Fibroblast of peridontal ligament (primary cell): ENCODE measurements around the gene GPX4.

Source experiments
- DNase-seq: peaks from one replicate; pipeline ENCODE4 v3.0.0-alpha.2; 2010; ENCODE audit errors: extremely low read depth

Gene GPX4

GRCh38 chr19:1068009-1069001, 35.5 kb upstream of the GPX4 start:
- no peak for DNase-seq

DNA sequence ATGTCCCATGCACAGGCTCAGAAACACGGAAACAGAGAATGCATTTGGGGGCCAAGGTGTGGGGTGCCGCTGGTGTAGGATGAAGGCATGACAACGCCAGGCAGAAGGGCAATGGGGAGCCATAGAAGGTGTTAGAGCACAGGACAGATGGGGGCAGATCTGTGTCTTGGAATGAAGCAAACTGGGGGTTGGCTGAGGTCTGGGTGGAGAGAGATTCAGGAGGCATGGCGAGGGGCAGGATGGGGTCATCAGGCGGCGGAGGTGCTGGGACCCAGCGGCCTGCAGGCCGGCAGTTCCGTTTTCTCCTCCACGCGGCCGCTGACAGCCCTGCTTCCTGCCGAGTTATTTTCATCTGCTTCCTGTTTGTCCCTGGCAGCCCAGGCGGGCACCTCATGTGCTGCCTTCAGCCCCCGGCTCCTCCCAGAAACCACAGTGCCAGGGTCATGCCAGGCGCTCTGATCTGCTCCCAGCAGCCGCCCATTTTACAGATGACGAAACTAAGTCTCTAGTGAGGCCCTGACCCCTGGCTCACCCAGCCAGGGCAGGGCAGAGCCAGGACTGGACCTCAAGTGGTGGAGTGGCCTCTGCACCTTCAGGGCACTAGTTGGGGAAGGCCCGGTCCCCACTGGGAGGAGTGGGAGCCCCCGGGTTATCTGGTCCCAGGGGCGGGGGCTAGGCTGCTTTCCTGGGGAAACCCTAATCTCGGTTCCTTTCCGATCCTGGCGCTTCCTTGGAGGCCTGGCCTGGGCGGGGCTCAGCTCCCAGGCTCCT, 34.6 kb upstream of the GPX4 start:
- DNase-seq, result no peak

DNA sequence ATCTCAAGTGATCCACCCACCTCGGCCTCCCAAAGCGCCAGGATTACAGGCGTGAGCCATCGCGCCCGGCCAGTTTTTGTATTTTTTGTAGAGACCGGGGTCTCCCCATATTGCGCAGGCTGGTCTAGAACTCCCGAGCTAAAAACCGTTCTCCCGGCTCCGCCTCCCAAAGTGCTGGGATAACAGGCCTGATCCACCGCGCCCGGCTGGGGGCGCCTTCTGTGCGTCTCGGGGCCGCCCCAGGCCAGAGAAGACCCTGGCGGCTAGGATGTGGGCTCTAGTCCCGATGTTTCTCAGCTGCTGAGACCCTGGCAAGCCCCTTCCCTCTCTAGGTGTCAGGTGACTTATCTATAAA, 33.2 kb upstream of the GPX4 start:
- DNase-seq, result no peak

DNA sequence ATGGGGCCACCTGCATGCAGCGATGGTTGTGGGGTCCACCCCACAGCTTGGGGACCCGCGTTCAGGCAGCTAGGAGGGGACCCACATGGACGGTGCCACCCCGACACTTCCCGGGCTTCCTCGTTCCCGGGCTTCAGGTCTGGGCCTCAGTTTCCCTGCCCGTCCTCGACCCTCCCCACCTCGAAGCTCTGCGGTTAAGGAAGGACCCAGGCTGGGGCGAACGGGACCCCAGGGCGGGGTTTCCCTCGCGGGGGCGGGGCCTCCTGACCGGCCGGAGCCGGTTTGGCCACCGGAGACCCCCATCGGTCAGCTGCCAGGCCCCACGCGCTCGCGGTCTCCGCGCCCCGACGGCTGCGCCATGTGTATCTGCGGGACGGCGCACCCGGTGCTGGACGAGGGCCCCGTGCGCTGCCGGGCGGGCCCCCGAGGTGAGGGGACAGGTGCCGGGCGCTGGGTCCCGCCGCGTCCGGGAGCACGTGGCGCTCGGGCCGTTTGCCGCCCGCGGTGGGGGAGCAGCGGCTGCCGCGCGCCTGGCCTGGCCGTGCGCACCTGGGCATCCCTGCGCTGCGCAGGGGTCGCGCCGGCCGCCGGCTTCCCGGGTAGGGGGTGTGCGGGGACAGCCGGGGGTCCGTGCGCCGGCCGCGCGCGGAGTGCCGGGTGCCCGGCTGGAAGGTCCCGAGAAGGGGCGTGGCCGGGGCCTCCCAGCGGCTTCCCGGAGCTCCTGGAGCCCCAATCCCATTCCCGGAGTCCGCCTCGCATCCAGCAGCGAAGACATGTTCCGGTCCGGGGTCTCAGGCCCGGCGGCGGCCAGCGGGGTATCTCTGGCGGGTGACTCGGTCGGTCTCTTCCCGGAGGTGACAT, 32.6 kb upstream of the GPX4 start:
- no peak for DNase-seq

GRCh38 chr19:1072371-1073015, 31.3 kb upstream of the GPX4 start:
- no peak for DNase-seq

GRCh38 chr19:1073063-1073955, 30.5 kb upstream of the GPX4 start:
- no peak for DNase-seq

DNA sequence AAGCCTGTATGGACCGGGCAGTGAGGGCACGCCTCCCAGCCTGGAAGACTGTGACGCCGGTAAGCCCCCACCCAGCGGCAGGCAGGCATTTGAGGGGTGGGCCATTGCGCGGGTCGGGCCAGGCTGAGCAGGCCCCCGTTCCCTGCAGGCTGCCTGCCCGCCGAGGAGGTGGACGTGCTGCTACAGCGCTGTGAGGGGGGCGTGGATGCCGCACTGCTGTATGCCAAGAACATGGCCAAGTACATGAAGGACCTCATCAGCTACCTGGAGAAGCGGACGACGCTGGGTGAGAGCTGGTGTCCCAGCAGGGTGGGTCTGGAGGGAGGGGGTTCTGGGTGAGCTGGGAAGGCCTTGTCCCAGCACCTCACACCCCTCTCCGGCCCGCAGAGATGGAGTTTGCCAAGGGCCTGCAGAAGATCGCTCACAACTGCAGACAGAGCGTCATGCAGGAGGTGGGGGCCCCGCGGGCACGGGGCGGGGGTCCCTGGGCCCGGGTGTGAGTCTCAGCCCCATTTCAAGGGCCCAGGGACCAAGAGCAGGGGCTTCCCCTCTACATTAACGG, 29.8 kb upstream of the GPX4 start:
- no peak for DNase-seq

DNA sequence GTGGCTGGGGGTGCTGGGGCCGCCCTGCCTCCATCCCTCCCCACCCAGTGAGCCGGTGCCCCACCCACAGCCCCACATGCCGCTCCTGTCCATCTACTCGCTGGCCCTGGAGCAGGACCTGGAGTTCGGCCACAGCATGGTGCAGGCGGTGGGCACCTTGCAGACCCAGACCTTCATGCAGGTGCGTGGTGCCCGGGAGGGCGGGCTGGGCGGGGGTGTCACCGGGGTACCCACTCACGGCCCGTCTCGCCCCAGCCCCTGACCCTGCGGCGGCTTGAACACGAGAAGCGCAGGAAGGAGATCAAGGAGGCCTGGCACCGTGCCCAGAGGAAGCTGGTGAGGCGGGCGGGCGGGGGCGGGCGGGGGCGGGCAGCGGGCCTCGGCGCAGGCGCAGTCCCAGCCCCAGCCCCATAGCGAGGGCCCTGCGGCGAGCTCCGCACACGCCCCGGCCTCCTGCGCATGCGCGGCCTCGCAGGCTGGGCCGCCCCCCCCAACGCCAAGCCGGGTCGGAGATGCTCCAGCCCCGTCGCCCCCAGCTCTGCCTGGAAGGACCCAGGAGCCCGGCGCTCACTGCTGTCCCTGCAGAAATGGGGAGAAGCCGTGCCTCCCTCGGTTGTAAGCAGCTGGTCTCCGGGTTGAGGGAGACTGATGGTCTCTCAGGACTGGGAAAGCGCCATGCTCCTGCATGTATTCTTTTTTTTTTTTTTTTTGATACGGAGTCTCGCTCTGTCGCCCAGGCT, 29.1 kb upstream of the GPX4 start:
- DNase-seq, result no peak

DNA sequence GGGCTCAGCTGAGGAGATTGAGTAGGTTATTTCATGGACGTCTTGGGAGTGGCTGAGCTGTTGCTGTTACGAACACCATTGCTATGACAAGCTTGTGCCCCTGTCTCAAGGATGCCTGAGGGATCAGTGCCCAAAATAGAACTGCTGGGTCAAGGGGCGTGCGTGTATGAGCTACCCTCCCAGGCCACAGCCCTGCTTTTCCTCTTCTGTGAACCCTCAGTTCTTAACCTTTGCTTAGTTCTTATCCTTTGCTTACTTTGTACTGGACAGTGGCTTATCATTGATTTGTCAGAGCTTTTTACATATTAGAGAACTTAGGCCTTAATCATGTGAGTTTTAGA, 27.8 kb upstream of the GPX4 start:
- DNase-seq, result no peak

GRCh38 chr19:1076951-1077350, 26.8 kb upstream of the GPX4 start:
- peak; percentile 36 for DNase-seq

DNA sequence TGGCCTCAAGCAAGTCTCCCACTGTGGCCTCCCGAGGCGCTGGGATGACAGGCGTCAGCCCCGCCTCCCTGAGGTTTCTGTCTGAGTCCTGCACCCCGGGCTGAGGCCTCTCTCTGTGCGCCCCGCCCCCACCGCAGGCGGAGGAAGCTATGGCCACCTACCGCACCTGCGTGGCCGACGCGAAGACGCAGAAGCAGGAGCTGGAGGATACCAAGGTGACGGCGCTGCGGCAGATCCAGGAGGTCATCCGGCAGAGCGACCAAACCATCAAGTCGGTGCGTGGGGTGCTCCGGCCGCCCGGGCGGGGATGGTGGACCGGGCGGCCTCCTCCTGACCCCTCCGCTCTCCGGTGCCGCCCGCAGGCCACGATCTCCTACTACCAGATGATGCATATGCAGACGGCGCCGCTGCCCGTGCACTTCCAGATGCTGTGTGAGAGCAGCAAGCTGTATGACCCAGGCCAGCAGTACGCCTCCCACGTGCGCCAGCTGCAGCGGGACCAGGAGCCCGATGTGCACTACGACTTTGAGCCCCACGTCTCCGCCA, 24.2 kb upstream of the GPX4 start:
- DNase-seq, result no peak

- DNase-seq, result no peak
Observed at GRCh38 chr19:1080360-1081161, 23.2 kb upstream of the GPX4 start.

DNA sequence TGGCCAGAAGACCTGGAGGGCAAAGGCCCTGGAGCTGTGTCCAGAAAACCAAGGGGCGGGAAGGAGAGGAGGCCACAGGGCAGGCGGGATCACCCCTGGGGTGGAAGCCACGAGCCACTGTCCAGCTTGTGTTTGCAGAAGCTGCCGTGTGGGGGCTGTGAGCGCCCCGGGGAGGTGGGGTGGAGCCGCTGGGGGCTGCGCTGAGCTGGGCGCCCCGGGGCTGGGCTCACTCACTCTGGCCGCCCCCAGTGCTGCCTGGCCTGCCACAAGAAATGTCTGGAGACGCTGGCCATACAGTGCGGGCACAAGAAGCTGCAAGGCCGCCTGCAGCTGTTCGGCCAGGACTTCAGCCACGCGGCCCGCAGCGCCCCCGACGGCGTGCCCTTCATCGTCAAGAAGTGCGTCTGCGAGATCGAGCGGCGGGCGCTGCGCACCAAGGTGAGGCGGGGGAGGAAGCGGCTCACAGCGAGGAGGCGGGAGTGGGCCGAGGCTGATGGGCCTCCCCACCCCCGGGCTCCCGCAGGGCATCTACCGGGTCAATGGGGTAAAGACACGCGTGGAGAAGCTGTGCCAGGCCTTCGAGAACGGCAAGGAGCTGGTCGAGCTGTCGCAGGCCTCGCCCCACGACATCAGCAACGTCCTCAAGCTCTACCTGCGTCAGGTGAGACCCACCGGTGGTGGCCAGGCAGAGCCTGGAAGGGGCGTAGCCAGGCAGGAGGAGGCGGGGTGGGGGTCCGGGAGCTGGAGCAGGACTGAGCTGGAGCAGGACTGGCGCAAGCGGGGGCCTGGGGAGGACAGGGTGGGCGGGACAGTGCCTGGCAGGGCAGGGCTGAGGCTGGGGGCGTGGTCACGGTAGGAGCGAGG, 22.3 kb upstream of the GPX4 start:
- DNase-seq, result no peak

DNA sequence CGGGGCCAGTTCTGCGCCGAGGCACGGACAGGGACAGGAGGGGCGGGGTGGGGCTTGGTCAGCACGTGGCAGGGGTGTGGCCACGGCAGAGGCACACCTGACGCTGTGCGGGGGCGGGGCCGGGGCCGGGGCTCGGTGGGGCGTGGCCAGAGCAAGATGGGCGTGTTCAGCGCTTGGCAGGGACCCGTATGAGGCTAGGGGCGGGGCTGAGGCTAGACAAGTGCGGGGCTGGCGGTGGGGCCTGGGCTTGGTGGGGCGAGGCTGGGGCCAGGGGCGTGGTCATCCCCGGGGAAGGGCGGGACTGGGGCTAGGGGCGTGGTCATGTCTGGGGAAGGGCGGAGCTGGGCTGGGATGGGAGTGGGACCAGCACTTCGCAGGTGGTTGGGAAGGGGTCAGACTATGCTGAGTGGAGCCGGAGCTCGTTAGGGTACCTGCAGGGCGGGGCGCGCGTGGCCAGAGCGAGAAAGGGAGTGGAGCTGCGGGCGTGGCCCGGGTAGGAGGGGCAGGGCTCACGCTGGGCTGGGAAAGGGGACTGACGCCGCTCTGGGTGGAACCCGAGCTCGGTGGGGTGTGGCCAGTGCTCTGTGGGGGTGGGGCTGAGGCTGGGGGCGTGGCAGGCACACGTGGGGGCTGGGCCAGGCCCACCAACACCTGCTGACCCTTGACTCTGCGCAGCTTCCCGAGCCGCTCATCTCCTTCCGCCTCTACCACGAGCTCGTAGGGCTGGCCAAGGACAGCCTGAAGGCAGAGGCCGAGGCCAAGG, 21.4 kb upstream of the GPX4 start:
- no peak for DNase-seq

DNA sequence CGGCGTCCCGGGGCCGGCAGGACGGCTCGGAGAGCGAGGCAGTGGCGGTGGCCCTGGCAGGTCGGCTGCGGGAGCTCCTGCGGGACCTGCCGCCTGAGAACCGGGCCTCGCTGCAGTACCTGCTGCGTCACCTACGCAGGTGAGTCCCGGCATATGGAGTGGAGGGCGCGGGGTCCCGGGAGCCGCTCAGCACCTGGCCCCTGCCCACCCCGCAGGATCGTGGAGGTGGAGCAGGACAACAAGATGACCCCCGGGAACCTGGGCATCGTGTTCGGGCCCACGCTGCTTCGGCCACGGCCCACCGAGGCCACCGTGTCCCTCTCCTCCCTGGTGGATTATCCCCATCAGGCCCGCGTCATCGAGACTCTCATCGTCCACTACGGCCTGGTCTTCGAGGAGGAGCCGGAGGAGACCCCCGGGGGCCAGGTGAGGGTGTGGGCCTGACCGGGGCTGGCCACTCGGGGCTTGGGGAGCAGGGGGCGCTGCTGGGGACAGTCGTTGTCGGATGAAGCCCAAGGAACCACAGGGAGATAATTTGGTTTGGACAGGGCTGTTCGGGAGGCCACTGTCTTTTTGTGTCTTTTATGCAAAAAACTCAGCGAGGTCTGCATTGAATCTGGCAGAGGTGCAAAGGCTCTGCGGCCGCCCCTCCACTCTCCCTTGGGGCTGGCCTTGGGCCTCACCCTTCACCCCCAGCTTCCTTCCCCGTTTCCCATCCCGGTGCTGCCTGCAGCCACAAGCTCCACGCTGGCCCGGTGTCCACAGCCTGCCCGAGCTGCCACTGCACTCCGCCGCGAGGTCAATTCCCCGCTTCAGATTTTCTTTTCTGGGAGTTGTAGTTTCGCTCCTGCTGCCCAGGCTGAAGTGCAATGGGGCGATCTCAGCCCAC, 20.6 kb upstream of the GPX4 start:
- no peak for DNase-seq
